ENCODE results near the gene ZNF487. TPM values are rescaled to one million over a fixed set of nuclear protein-coding genes. Genes with fewer than 3 reads are reported as not detected.
A peak's percentile ranks its signal among the peaks of the same experiment; 100 is the strongest.

ZNF487 gene
- total and polyA plus RNA-seq, 10 of the 15 experiments (the other 5 are each of a cell fraction or from before 2014, with no cell fraction given): 0.74 to 2.1 (median 1.1) TPM

GRCh38 chr10:43430926-43431663, 5.8 kb upstream of the ZNF487 start:
- CTCF ChIA-PET: interaction anchor here (0.6 kb wide), 1 partner anchor 18 kb away, joined by 3 read pairs; no protein-coding TSS in a partner anchor
- in situ Hi-C loops (cut with MboI): no loop called here
- DNase-seq (ENCODE audit: low read depth, low spot score): no peak
- Histone ChIP-seq H3K27me3 (replicated peaks in 1 of 2; ENCODE audit: control insufficient read depth in 2 of 2, insufficient read depth in 2 of 2, low read length in 1 of 2) (no peaks in the 10 kb centered on the region), H2AFZ (ENCODE audit: control insufficient read depth, low read depth, low read length) (no peak overlapping the region), H3K79me2 (ENCODE audit: control insufficient read depth, insufficient read depth, low read length) (peaks cover under 1% of the 10 kb centered on the region; the same call in 1 of the 2 replicates), H3K4me1 (ENCODE audit: control insufficient read depth, insufficient read depth, low read length) (no peaks in the 10 kb centered on the region; the same call in 1 of the 2 replicates), H3K9ac (ENCODE audit: control insufficient read depth, insufficient read depth, low read length) (no peak overlapping the region), H4K20me1 (ENCODE audit: control insufficient read depth, insufficient read depth) (no peaks in the 10 kb centered on the region), H3K36me3 (ENCODE audit: control insufficient read depth in 2 of 2, insufficient read depth in 2 of 2, low read length in 1 of 2) (no peaks in the 10 kb centered on the region), H3K4me2 (ENCODE audit: control insufficient read depth, insufficient read depth) (no peak overlapping the region), H3K9me3 (replicated peaks; ENCODE audit: control insufficient read depth, insufficient read depth, low read length) (no peaks in the 10 kb centered on the region), H3K4me3 (no peak overlapping the region), H3K27ac (ENCODE audit: control insufficient read depth, insufficient read depth) (no peak overlapping the region)
- 85% methylated on average over 8 of the region's 8 CpGs for WGBS (ENCODE audit: insufficient coverage, insufficient replicate concordance, low lambda C conversion rate, missing lambda C conversion rate)
- POLR2A ChIA-PET: interaction anchor here (0.6 kb wide), 1 partner anchor 9 kb away, joined by 3 read pairs; no protein-coding TSS in a partner anchor
- SMC1A ChIA-PET (ENCODE audit: uncharacterized antibody, unreplicated experiment): no interaction called here
- no TSS peak for BruUV-seq (replicated peaks)
- RAD21 ChIA-PET (ENCODE audit: unreplicated experiment): no interaction called here
- no peak for FAIRE-seq
- intact Hi-C loops (cut with micrococcal nuclease; ENCODE audit: unreplicated experiment): no loop called here
- no peak for ATAC-seq
- TF ChIP-seq CREB1 (IDR thresholded peaks at IDR 0.05; ENCODE audit: low read depth) (no peak), ZNF384 (IDR thresholded peaks at IDR 0.05; ENCODE audit: borderline replicate concordance, low read depth, low read length) (no peak), CHD2 (IDR thresholded peaks at IDR 0.05; ENCODE audit: borderline replicate concordance, low read depth, low read length) (no peak), TARDBP (IDR thresholded peaks at IDR 0.05; ENCODE audit: borderline replicate concordance) (no peak)

- ChIA-PET CTCF (interaction anchor here (0.6 to 1.2 kb wide), 2 partner anchors 18 to 44 kb away, joined by 3 read pairs; no protein-coding TSS in a partner anchor), POLR2A (interaction anchor here (0.7 to 1.2 kb wide), 3 partner anchors 12 to 18 kb away, joined by 3 read pairs; no protein-coding TSS in a partner anchor), SMC1A (ENCODE audit: uncharacterized antibody, unreplicated experiment) (interaction anchor here (1.2 kb wide), 1 partner anchor 19 kb away, joined by 3 read pairs; no protein-coding TSS in a partner anchor), RAD21 (ENCODE audit: unreplicated experiment) (interaction anchor here (0.6 to 1.4 kb wide), 3 partner anchors 10 to 41 kb away, joined by 3 to 5 read pairs (median 3); no protein-coding TSS in a partner anchor)
- peak overlapping the region; percentile 99 for H2AFZ ChIP-seq (ENCODE audit: control insufficient read depth, low read depth, low read length)
- TSS peak; percentile 83 for BruUV-seq (replicated peaks)
- no peaks in the 10 kb centered on the region for H4K20me1 ChIP-seq (ENCODE audit: control insufficient read depth, insufficient read depth)
- 7% methylated on average over 28 of the region's 30 CpGs for WGBS (ENCODE audit: insufficient coverage, insufficient replicate concordance, low lambda C conversion rate, missing lambda C conversion rate)
- H3K4me3 ChIP-seq: peak overlapping the region; percentile 74
- H3K79me2 ChIP-seq (ENCODE audit: control insufficient read depth, insufficient read depth, low read length): peaks cover 5% of the 10 kb centered on the region
- TF ChIP-seq PKNOX1 (IDR thresholded peaks at IDR 0.05): no peak
- TF ChIP-seq SMAD1 (IDR thresholded peaks at IDR 0.05; ENCODE audit: low read depth, partially characterized antibody): no peak
- TF ChIP-seq RB1 (IDR thresholded peaks at IDR 0.05; ENCODE audit: borderline replicate concordance): no peak
- TF ChIP-seq BMI1 (IDR thresholded peaks at IDR 0.05; ENCODE audit: borderline replicate concordance): peak; percentile 15; the same call in 1 of the 2 replicates
- H3K4me1 ChIP-seq (ENCODE audit: control insufficient read depth, insufficient read depth, low read length): peaks cover 4% of the 10 kb centered on the region
- ATAC-seq (no peak), FAIRE-seq (no peak), DNase-seq (ENCODE audit: low read depth, low spot score) (no peak)
- H3K36me3 ChIP-seq (ENCODE audit: control insufficient read depth in 2 of 2, insufficient read depth in 2 of 2, low read length in 1 of 2): no peaks in the 10 kb centered on the region
- in situ Hi-C loops (cut with MboI) (no loop called here), intact Hi-C loops (cut with micrococcal nuclease; ENCODE audit: unreplicated experiment) (loop anchor here (2.0 kb wide), 1 partner anchor 29 kb away; the partner anchor contains the start of gene HNRNPF)
- no peaks in the 10 kb centered on the region for H3K27me3 ChIP-seq (replicated peaks in 1 of 2; ENCODE audit: control insufficient read depth in 2 of 2, insufficient read depth in 2 of 2, low read length in 1 of 2)
- H3K9ac ChIP-seq (ENCODE audit: control insufficient read depth, insufficient read depth, low read length): peak overlapping the region; percentile 94; the same call in 1 of the 2 replicates
- H3K4me2 ChIP-seq (ENCODE audit: control insufficient read depth, insufficient read depth): peak overlapping the region; percentile 89
- no peaks in the 10 kb centered on the region for H3K9me3 ChIP-seq (replicated peaks; ENCODE audit: control insufficient read depth, insufficient read depth, low read length)
- H3K27ac ChIP-seq (ENCODE audit: control insufficient read depth, insufficient read depth): peak overlapping the region; percentile 93; the same call in 1 of the 2 replicates
These were observed 395 bp downstream of the ZNF487 start for GRCh38 chr10:43437141-43437870.

All from GM12878 (cell line).